ENCODE results near the gene CMPK2.

The CMPK2 gene

DNA sequence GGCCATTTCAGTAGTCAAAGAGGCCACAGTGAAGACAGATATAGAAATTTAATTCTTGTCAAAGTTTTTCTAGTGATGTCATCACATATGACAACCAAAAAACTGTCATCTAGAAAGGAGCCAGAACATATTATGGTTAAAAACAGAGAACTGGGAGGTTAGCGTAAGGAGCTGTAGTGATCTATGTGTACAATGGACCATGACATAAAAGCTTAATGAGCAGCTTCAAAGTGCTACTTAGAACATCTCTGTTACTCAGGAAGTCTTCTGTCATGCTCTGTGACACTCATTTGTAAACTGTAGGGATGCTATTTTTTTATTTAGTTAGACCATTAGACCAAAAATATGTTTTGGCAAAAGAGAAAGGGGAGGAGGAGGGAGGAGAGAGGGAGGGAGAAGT is 57.3 kb downstream of the CMPK2 start:
- DNase-seq, result no peak

- DNase-seq, result no peak
Measured at GRCh38 chr2:6806604-6807003, 59.1 kb downstream of the CMPK2 start.

- DNase-seq, result no peak
Measured at GRCh38 chr2:6800553-6800952, 65.2 kb downstream of the CMPK2 start.

Measured in GDM1 (cell line).